GM18517 (cell line): ENCODE measurements around the gene GIGYF2.
"Not testable (repeated sequence)": the region's sequence is repeated elsewhere in the genome, so short reads cannot be mapped to it uniquely, and the experiment has no call there.

Experiments used
- ATAC-seq: cut with Tn5 transposase; IDR thresholded peaks from one replicate; pipeline ENCODE4 v1.9.1; 2021; ENCODE audit warnings: mild to moderate bottlenecking, moderate library complexity; ENCODE audit not compliant: unreplicated experiment

Gene GIGYF2

GRCh38 chr2:232687382-232688160 is 9.6 kb upstream of the GIGYF2 start:
- no peak for ATAC-seq

GRCh38 chr2:232688201-232688600 is 8.9 kb upstream of the GIGYF2 start:
- ATAC-seq = no peak

- no peak for ATAC-seq
These were observed 7.8 kb upstream of the GIGYF2 start for GRCh38 chr2:232689152-232689910.

GRCh38 chr2:232691117-232691516 is 6.0 kb upstream of the GIGYF2 start:
- ATAC-seq = not testable (repeated sequence)

- ATAC-seq = no peak
These were observed 3.8 kb upstream of the GIGYF2 start for GRCh38 chr2:232693344-232693743.

- ATAC-seq = no peak
These were observed 497 bp upstream of the GIGYF2 start for GRCh38 chr2:232696609-232697058.

- peak; percentile 26 for ATAC-seq
These were observed 628 bp downstream of the GIGYF2 start for GRCh38 chr2:232697807-232698110.

- no peak for ATAC-seq
These were observed 1.5 kb downstream of the GIGYF2 start for GRCh38 chr2:232698556-232699091.

- ATAC-seq = no peak
These were observed 2.0 kb downstream of the GIGYF2 start for GRCh38 chr2:232699110-232699509.

GRCh38 chr2:232700154-232700553 is 3.0 kb downstream of the GIGYF2 start:
- no peak for ATAC-seq

- ATAC-seq = no peak
These were observed 9.9 kb downstream of the GIGYF2 start for GRCh38 chr2:232707076-232707475.

- ATAC-seq = no peak
These were observed 16.4 kb downstream of the GIGYF2 start for GRCh38 chr2:232713505-232713904.

- no peak for ATAC-seq
These were observed 17.8 kb downstream of the GIGYF2 start for GRCh38 chr2:232714969-232715368.

- ATAC-seq = not testable (repeated sequence)
These were observed 22.9 kb downstream of the GIGYF2 start for GRCh38 chr2:232720056-232720455.

GRCh38 chr2:232721261-232721660 is 24.1 kb downstream of the GIGYF2 start:
- no peak for ATAC-seq

- ATAC-seq = no peak
These were observed 24.8 kb downstream of the GIGYF2 start for GRCh38 chr2:232721882-232722281.

- no peak for ATAC-seq
These were observed 25.9 kb downstream of the GIGYF2 start for GRCh38 chr2:232723027-232723426.

GRCh38 chr2:232728785-232729184 is 31.7 kb downstream of the GIGYF2 start:
- no peak for ATAC-seq

- no peak for ATAC-seq
These were observed 34.3 kb downstream of the GIGYF2 start for GRCh38 chr2:232731470-232731869.

GRCh38 chr2:232741294-232741693 is 44.2 kb downstream of the GIGYF2 start:
- ATAC-seq = no peak

- no peak for ATAC-seq
These were observed 44.8 kb downstream of the GIGYF2 start for GRCh38 chr2:232741972-232742371.

- ATAC-seq = no peak
These were observed 47.8 kb downstream of the GIGYF2 start for GRCh38 chr2:232744963-232745362.
